HG03575 (cell line): ENCODE measurements around the gene TTLL13.

Source experiments
- ATAC-seq: cut with Tn5 transposase; IDR thresholded peaks from one replicate; pipeline ENCODE4 v1.9.1; 2021; ENCODE audit not compliant: unreplicated experiment, insufficient number of reproducible peaks, low FRiP score; ENCODE audit errors: extremely low read depth

The TTLL13 gene, protein sequence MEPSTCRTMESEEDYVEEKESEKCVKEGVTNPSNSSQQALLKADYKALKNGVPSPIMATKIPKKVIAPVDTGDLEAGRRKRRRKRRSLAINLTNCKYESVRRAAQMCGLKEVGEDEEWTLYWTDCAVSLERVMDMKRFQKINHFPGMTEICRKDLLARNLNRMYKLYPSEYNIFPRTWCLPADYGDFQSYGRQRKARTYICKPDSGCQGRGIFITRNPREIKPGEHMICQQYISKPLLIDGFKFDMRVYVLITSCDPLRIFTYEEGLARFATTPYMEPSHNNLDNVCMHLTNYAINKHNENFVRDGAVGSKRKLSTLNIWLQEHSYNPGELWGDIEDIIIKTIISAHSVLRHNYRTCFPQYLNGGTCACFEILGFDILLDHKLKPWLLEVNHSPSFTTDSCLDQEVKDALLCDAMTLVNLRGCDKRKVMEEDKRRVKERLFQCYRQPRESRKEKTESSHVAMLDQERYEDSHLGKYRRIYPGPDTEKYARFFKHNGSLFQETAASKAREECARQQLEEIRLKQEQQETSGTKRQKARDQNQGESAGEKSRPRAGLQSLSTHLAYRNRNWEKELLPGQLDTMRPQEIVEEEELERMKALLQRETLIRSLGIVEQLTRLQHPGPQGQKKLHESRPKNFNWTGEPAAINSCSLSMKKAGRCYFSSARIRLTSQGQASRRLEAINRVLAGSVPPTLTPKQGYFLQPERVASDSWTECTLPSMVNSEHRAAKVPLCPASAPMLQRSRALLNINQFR

DNA sequence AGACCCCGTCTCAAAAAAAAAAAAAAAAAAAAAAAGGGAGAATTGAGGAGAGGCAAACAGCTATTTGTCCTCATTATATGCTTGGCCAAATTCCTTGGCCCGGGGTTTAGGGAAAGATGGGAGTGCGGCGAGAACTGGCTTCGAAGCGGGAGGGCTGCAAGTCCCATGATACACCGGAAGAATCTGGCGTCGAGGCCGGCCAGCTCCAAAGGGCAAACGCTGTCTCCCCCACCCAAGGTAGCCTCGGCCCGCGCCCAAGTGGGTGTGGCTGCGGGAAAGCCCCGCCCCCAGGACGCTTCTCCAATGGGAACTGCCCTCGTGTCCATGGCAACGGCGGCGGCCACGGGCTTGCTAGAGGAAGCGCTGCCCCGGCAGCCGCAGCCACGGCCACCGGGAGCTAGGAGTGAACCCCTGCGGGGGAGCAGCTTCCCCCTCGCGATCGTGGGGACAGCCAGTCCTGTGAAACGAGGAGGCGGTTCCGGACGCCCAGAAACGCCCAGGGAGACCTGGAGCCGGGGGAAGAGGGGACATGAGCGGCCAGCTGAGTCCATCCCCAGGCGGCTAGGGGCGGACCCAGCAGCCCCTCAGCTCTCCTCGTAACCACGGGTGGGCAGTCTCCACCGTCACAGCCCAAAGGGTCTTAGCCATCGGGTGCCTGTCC lies at the start of gene TTLL13:
TSS of gene TTLL13 (plus strand) at position 354 of the 661 bp plus-strand sequence. CDS start 1,075 bp downstream, outside the sequence.
- ATAC-seq: no peak

DNA sequence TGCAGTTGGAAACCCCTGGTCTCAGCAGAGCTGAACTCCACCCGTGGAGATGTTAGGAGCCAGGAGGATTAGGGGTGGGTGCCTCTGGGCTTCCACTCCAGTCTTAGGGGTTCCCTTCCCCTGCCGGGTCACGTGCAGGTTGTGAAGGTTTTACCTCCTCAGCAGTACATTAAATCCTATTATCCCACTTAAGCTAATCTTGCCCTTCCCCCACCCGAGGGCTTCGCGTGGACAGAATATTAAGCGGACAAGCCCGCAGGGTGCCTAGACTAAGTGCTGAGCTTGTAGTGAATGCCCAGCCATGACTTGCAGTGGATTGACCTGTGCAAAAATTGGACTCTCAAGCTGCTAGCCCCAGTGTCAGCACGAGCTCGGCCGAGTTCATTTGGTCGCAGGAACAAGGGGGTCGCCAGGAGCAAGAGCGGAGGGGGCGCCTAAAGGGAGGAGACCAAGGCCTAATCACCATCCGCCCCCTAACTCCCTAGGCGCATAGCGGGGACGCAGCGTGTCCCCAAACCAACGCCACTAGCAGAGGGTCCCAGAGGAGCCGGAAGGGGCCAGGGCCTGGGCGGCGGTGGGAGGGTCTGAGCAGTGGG lies 48.7 kb upstream of the TTLL13 start:
- ATAC-seq: no peak

DNA sequence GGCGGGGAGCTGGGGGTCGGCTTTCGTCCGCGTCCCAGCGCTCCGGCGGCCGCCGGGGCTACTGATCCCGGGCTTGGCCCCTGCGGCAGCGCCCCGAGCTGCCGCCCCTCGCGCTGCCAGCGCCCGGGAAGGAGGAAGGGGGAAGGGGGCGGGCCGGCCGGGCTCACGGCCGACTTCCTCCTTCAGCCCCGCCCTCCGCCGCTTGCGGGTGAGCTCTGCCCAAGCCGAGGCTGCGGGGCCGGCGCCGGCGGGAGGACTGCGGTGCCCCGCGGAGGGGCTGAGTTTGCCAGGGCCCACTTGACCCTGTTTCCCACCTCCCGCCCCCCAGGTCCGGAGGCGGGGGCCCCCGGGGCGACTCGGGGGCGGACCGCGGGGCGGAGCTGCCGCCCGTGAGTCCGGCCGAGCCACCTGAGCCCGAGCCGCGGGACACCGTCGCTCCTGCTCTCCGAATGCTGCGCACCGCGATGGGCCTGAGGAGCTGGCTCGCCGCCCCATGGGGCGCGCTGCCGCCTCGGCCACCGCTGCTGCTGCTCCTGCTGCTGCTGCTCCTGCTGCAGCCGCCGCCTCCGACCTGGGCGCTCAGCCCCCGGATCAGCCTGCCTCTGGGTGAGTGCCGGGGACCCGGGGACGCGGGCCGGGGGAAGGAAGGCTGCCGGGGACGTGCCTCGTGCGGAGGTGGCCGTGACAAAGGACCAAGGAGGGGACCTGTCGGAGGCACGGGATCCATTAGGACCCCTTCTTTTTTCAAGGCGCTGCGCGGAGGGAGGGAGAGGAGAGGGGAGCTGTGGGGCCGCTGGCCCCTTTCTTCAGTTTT lies 48.0 kb upstream of the TTLL13 start, which contains the start of gene SEMA4B:
TSS of gene SEMA4B (plus strand) at position 201 of the 814 bp plus-strand sequence. CDS start at position 450, 249 bp downstream.
- no peak for ATAC-seq

DNA sequence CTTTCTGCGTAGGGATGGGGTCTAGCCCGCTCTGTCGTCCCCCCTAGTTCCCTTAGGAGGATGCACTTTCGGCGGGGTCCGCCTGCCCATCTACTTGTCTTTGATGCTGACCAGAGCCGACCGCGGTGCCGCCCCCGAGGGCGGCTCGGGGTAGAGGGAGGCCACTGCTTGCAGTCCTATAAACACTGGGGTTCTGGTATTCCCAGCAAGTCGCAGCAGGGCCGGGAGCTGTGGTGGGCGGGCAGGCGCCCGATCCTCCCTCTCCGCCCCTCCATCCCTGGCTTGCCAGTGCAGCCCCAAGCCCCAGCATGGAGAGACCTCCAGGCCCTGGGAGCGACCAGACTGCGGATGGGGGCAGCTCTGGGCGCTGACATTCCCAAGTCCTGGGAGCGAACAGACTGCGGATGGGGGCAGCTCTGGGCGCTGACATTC lies 47.4 kb upstream of the TTLL13 start:
- ATAC-seq: no peak

DNA sequence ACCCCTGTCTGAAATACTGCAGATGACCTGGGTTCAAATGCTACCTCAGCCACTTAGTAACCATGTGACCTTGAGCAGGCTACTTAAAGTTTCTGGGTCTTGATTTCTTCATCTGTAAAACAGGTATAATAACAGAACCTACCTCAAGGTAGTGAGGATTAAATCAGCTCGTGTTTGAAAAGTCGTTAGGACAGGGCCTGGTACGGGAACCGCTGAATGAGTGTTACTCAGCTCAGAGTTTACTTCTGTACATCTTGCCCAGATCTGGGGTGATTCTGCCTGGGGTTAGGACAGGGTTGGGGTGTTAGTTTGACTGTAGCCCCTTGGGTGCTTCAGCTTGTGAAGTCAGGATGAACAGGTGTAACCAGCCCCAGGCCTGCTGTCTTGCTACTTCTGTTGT lies 46.4 kb upstream of the TTLL13 start:
- no peak for ATAC-seq

DNA sequence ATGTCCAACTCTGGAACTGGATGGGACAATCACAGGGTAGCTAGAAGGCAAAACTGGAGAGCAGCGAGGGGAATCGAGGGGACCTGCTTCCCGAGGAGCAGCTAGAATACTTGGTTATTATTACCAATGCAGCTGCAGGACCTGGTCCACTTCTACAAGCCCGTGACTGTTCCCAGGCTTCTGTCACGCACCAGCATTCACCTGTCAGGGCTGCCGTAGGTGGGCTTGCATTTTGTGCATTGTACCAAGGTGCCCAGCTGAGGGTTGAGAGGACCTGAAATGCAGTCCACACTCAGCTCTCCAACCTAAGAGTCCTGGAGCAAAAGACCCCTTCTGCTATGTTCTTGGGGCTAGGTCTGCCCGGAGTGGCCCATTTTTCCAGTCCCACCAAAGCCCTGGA lies 45.9 kb upstream of the TTLL13 start:
- ATAC-seq: no peak

DNA sequence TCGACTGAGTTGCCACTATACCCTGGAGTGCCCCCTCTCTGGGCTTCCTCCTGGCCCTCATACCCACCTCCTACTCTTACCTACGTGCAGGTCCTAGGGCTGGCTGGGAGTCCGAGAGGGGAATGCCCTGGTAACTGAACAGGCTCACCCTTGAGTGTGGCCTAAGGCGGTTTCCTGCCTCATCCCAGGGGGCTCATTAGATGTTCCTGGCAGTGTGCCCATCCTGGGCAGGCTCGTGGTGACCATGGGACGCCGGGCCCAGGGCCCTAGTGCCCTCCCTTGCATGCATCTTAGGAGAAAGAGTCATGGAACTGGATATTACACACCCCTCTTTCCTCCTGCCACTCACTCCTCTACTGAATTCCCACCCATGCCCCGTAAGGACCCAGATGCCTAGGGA lies 45.4 kb upstream of the TTLL13 start:
- no peak for ATAC-seq

DNA sequence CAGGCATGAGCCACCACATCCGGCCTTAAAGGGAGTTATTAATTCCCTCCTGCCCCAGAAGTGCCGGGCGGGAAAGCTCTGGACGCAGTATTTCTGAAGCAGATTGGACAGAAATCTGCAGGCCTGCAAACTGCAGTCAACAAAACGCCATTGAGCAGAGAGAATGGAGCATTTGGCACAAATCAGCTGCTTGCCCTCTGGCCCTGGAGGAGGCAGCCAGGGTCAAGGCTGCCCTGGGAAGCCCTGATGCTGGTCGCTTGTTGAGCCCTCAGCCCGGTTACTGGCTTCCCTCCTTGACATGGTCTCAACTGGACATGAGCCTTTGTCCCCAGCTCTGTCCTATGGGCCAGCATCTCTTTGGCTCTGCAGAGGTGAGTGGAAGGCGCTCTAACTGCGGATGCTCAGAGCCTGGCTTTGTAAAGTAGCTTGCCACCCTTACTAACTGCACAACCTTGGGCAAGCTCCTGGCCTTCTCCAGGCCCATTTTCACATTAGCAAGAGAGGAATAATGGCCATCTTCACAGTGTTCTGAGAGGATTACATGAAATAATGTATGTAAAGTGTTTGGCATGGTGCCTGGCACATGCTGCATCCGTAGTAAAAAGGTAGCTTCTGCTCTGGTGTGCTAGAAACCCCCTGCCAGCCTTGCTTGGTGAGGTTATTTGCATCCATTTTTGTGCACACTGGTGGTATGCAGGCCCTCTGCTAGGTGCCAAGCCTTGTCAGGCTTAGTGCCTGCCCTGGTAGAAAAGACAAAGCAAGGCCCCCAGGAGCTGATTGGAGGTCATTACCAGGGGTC lies 44.1 kb upstream of the TTLL13 start:
- no peak for ATAC-seq

DNA sequence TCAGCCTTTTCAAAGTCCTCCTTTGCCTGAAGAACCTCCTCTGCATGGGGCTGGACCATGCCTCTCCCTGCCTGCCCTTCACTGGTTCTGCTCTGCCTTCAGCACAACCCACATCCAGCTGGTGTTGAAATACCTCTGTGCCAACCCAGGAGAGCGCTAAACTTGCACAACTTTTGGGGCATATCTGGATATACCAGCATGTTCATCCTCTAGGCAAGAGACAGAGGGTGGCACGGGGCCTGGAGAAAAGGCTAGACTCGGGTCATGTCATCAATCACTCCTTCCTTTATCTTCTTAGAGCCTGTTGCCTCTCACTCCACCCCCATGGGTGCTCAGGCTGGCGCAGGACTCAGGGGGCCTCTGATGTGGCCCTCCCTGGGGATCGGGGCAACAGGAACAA lies 43.5 kb upstream of the TTLL13 start:
- no peak for ATAC-seq

DNA sequence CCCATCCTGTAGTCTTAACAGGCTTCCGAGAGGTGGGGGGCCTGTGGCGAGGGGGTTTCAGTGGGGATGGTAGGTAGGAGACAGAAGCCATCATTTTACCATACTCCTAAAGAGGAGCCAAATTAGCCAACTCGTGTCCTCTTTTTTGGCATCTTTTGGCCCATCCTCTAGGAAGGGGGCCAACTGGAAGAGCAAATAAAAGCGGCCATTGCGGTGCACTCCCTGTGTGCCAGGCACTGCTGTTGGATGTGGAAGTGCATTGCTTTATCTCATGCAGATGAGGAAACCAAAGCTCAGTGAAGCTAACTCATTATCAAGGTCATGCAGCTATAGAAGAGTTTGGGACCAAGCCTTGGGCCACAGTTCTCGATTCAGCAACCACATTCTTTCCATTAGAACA lies 42.1 kb upstream of the TTLL13 start:
- no peak for ATAC-seq

DNA sequence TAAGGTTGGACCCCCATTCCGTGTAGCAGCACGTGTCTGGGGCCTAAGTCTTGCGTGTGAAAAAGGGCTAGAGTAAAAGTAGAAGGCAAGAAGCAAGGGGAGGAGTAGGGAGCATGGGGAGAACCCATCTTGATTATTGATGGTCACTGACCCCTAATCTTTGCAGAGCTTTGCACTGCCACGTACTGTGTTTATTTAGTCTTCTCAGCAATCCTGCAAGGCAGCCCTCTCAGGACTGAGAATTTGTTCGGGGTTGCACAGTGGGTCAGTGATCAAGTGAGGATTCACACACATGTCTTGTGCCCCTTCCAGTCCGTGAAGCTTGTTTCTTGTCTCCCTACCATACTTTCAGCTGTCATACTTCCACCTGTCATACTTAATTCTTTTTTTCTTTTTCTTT lies 41.0 kb upstream of the TTLL13 start:
- no peak for ATAC-seq

DNA sequence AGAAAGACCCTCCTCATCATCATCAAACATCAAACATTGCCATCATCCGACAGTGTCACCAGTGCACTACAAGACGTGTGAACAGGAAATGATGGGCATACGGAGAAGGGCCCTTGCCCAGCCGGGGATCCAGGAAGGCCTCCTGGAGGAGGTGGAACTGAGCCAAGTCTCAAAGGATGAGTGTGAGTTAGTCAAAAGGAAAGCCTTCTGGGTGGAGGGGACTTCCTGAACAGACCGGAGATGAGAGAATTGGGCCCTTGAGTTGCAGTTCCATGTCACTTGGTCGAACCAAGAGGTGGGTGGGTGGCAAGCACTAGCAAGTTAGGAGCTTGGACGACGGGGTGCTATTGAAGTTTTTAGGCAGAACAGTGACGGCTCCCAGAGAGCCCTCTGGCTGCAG lies 39.8 kb upstream of the TTLL13 start:
- no peak for ATAC-seq

DNA sequence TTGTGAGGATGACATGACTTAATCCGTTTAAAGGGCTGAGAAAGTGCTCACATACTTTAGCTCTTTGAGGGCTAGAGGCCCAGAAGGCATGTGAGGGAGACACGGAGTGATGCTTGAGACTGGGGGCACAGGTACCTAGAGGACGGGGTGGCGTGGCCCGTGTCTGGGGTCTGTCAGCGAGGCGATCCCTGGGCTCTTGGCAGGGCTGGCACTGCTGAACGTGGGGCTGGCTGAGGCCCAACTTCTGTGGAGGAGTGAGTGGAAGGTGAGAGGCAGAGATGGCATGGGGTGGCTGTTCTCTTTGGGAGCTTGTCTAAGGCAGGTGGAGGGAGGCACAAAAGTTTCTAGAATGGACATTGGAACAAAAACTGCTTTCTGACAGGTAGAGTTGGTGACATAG lies 38.8 kb upstream of the TTLL13 start:
- no peak for ATAC-seq

DNA sequence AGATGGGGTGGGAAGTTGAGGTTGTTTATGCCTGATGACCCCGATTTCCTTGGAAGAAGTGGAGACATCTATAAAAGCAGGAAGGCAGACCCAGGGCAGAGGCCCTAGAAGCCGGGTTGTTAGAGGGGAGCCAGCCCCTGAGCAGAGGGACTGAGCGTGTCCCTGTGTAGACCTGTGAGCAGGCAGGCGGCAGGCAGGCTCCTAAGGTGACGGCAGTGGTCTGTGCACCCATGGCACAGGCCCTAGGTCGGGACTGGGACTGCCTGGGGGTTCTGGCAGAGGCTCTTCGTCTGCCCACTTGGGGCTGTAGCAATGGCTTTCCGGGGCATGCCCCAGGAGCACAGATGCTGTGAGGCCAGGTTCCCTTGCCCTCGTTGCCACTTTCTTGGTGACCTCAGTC lies 38.3 kb upstream of the TTLL13 start:
- ATAC-seq: no peak

DNA sequence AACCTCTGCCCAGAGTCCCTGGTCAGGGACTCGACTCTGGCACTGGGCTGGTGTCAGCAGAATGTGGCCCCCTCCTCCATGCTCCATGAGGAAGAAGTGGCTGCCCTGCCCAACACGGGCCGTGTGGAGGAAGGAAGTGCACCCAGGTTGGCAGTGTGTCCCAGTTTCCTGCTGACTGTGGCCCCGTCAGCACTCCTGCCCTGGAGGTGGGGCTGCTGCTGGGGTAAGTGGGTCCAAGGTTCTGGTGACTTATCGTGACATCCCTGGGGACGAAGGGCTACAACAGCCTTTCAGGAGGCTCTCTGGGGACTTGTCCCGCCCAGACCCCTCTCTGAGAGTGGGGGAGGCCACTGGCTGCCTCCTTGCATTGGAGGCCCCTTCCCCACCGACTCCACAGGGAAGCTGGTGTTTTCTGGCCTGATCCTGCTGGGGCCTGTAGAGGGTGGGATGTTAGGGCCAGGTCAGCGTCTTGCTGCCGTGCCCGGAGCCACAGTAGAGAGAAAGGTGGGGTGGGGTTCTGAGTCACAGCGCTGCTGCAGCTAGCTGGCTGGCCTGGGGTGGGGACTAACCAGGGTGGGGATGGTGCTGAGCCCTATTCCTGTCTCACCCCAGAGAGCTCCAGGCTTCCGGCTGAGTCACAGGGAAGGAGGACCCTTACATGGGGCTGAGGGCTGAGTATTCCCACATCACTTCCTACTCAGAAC lies 37.8 kb upstream of the TTLL13 start:
- ATAC-seq: no peak

DNA sequence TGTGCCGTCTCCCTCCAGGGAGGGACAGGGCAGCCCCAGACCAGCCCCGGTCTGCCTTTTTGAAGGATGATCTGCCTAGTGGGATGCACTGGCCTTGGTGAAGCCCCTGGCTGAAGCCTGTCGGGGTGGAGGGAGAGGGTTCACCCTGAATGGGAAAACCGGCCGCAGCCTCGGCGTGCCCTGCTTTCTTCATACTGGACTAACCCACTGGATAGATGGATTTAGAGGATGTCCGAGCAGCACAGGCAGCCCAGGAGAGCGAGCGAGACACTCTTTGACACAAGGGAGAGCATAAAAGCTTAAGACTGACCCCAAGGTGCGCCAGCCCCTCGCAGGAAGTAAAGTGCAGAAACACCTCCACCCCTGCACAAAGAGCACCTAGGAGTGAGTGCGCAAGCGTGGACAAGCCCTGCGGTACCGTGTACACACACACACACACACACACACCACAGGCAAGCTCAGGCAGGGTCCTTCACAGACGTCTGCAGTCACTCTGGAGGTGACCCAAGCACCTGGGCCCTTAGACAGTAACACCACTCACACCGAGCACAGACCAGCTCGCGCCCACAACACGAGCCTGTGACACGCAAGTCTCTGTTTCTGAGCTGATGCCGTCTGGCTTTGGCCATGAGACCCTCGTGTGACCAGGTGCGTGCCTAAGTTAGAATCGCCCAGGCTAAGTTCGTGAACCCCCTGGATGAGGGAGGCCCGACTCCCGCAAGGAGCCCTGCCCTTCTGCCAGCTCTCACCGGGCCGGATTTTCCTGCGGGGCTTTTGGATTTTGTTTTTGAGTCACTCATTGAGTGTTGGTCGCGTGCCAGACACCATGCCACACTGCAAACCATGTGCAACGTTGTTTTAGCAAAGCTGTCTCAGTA lies 36.9 kb upstream of the TTLL13 start:
- no peak for ATAC-seq
